ENCODE measurements around the gene SLC4A8.
A peak's percentile ranks its signal among the peaks of the same experiment; 100 is the strongest.

The SLC4A8 gene

GRCh38 chr12:51381226-51382079 is 43.2 kb upstream of the SLC4A8 start:
- TF ChIP-seq MAX (IDR thresholded peaks at IDR 0.05; ENCODE audit: low read depth, low read length) (no peak), MYC (IDR thresholded peaks at IDR 0.05; ENCODE audit: low read depth, low read length) (no peak), POLR2A (IDR thresholded peaks at IDR 0.05; ENCODE audit: extremely low read depth, insufficient read length) (no peak), CTCF (IDR thresholded peaks at IDR 0.05; ENCODE audit: low read depth, low read length) (no peak)
- H3K4me3 ChIP-seq (ENCODE audit: low read depth, low read length), result no peak overlapping the region
- DNase-seq (ENCODE audit: low read depth), result no peak

- no peak for TF ChIP-seq POLR2A (IDR thresholded peaks at IDR 0.05; ENCODE audit: extremely low read depth, insufficient read length)
- no peak for TF ChIP-seq MYC (IDR thresholded peaks at IDR 0.05; ENCODE audit: low read depth, low read length)
- no peak for TF ChIP-seq MAX (IDR thresholded peaks at IDR 0.05; ENCODE audit: low read depth, low read length)
- no peak for TF ChIP-seq CTCF (IDR thresholded peaks at IDR 0.05; ENCODE audit: low read depth, low read length)
- no peak overlapping the region for H3K4me3 ChIP-seq (ENCODE audit: low read depth, low read length)
- no peak for DNase-seq (ENCODE audit: low read depth)
Measured at GRCh38 chr12:51382173-51382572, 42.5 kb upstream of the SLC4A8 start.

GRCh38 chr12:51383269-51383905 is 41.2 kb upstream of the SLC4A8 start:
- peak; percentile 36 for DNase-seq (ENCODE audit: low read depth)
- no peak for TF ChIP-seq CTCF (IDR thresholded peaks at IDR 0.05; ENCODE audit: low read depth, low read length)
- no peak for TF ChIP-seq POLR2A (IDR thresholded peaks at IDR 0.05; ENCODE audit: extremely low read depth, insufficient read length)
- TF ChIP-seq MYC (IDR thresholded peaks at IDR 0.05; ENCODE audit: low read depth, low read length), result no peak
- TF ChIP-seq MAX (IDR thresholded peaks at IDR 0.05; ENCODE audit: low read depth, low read length), result no peak
- H3K4me3 ChIP-seq (ENCODE audit: low read depth, low read length), result no peak overlapping the region

GRCh38 chr12:51386351-51386750 is 38.3 kb upstream of the SLC4A8 start:
- no peak for TF ChIP-seq MYC (IDR thresholded peaks at IDR 0.05; ENCODE audit: low read depth, low read length)
- no peak for TF ChIP-seq MAX (IDR thresholded peaks at IDR 0.05; ENCODE audit: low read depth, low read length)
- TF ChIP-seq POLR2A (IDR thresholded peaks at IDR 0.05; ENCODE audit: extremely low read depth, insufficient read length), result no peak
- no peak for TF ChIP-seq CTCF (IDR thresholded peaks at IDR 0.05; ENCODE audit: low read depth, low read length)
- H3K4me3 ChIP-seq (ENCODE audit: low read depth, low read length), result no peak overlapping the region
- no peak for DNase-seq (ENCODE audit: low read depth)

- no peak overlapping the region for H3K4me3 ChIP-seq (ENCODE audit: low read depth, low read length)
- DNase-seq (ENCODE audit: low read depth), result peak; percentile 94
- TF ChIP-seq POLR2A (IDR thresholded peaks at IDR 0.05; ENCODE audit: extremely low read depth, insufficient read length) (no peak), MYC (IDR thresholded peaks at IDR 0.05; ENCODE audit: low read depth, low read length) (0 out of 2 replicates have a peak, but pooled peaks have one; percentile 16), MAX (IDR thresholded peaks at IDR 0.05; ENCODE audit: low read depth, low read length) (peak; percentile 44; the same call in 1 of the 2 replicates)
Measured at GRCh38 chr12:51388069-51388799, 36.4 kb upstream of the SLC4A8 start.

Measured in NB4 (cell line).